CD4-positive, alpha-beta T cell treated with Interleukin-4 for 1 hour (primary cell): ENCODE results near the gene AIDA.
A peak's percentile ranks its signal among the peaks of the same experiment; 100 is the strongest.
"Not testable (repeated sequence)": the region's sequence is repeated elsewhere in the genome, so short reads cannot be mapped to it uniquely, and the experiment has no call there.

Experiments
- DNase-seq, 2 donors: peaks; one replicate each; pipeline ENCODE4 v3.0.0-alpha.2; 2020 to 2022

AIDA gene

DNA sequence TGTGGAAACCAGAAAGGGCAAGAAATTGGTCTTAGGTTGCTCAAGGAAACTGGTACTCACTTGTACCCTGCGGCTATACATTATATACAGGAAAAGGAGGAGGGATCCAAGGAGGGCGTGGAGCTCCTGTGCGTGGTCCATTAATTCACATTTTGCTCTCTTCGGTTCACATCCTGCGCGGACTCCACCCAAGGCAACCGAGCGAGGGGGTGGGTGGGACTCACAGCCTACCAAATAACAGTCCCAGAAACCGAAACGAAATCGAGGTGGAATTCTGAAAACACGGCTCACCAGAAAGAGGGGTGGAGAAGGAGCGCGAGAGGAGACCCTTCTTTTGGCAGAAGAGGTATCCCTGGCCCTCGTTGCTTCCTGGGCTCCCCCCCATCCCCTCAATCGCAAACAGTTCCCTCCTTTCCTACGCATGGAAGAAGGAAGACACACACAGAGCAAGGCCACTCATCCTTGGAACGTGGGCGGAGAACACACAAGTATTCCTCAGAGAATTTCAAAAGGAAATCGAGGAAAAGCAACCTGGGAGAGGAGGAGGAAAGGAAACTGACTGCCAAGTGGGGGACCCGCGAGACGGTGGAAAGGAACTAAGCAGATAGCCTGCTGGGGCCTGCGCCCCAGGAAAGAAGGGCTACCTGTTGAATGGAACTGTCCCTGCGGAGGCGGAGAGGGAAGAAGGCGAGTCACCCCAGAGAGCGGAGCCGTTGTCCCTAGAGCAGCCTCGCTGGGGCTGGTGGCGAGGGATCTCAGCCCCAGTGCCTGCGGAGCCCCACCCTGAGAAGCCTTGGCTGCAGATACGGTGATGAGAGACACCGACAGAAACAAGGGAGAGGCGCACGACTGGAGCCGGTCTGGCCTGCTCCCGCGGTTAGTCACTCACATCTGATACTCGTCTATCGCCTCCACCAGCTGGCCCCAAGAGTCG lies 705 bp downstream of the AIDA start:
- DNase-seq = peak; percentile 52 to 74

DNA sequence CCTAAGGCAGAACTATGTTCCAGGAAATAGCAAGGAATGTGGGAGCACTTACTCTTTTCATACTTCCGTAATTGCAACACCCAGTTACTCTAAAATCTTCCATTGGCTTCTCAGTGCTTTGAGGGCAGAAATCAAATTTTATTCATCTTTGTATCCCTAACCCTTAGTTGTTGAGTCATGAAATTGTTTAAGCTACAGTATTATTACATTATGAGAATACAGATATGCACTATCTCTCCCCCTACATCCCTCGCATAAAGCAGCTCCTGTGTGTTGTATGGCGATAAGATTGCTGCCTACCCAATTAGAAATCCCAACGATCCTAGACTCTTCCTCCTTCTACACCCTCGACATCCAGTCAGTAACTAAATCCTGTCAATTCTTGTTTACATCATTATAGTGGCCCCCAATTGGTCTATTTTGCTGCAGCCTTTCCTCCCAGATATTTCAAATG lies 2.6 kb downstream of the AIDA start:
- no peak for DNase-seq

DNA sequence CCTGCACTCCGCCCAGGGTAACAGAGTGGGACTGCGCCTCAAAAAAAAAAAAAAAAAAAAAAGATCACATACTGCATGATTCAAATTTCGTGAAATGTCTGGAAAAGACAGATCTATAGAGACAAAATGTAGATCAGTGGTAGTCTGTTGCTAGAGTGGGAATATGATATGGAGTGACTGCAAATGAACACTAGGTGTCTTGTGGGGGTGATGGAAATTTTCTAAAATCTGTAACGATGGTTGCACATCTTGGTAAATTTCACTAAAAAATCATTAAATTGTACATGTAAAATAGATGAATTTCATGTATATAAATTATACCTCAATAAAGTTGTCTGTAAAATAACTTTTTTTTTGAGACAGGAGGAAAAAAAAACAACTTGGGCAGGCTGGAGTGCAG lies 5.5 kb downstream of the AIDA start:
- no peak for DNase-seq

DNA sequence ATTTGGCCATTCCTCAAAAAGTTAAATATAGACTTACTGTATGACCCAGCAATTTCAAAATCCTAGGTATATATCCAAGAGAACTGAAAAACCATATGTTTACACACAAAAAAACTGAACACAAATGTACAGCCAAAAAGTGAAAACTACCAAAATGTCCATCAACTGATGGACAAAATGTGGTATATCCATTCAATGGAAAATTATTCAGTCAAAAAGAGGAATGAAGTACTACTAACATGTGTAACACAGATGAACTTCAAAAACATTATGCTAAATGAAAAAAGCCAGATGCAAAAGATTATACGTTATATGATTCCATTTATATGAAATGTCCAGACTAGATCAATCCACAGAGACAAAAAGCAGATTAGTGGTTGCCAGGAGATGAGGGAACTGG lies 8.0 kb downstream of the AIDA start:
- DNase-seq = no peak

DNA sequence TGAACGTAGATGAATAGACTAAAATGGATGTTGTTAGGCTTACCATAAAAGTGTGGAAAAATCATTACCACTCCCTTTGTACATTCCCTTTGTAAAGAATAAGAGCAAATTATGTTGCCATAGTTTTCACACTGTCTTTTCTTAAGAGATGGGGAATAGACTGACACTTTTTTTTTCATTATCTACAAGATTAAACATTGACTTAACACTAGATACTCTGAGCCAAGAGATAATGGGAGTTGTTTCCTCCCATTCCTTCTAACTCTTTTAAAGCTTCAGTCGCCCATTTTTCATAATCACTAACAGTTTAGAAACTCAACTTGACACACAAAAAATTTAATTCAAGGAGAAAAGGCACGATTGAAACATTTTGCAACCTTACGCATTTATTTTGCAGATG lies 10.1 kb downstream of the AIDA start:
- DNase-seq = no peak

DNA sequence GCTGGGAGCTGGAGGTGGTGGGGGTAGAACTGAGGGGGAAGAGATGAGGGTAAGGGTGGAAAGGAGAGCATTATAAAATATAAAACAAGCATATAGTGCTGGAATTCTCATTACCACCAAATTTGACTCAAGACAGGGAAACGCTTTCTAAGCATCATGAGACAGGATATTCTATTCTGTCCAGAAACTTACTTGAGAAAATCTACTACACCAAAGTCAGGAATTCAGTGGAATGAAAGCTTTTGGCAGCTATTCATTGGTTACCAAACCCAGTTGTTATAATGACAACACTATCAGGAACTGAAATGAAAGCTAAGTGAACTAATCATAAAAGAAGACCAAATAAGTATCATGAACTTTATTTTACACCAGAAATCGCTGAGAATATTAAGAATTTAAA lies 14.5 kb downstream of the AIDA start:
- no peak for DNase-seq

DNA sequence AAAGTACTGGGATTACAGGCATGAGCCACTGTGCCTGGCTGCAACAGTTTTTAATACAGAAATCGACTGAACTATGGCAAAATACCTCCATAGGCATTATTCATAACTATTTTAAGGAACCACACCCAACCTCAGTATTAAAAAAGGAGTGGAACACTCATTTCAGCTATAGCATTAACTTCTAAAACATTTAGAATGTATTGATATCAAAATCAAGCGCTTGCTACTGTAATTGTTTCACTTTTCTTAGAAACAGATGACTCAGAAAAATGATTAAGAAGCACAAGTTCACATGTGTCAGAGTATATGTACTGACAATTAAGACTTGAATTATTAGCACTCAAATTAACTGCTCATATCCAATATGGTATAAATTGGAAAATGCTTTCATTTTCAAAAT lies 15.1 kb downstream of the AIDA start:
- no peak for DNase-seq

DNA sequence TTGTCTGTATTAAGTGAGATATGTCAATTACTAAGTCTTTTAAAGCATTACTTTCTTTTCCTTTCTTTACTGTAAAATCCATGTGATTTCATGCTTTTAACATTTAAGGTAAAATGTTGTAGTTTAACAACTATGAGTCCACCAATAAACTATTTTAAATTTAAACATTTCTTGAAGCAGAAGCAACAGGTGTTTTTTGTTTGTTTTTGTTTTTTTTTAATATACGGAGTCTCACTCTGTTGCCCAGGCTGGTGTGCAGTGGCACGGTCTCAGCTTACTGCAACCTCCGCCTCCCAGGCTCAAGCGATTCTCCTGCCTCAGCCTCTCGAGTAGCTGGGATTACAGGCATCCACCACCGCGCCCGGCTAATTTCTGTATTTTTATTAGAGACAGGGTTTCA lies 15.6 kb downstream of the AIDA start:
- no peak for DNase-seq

DNA sequence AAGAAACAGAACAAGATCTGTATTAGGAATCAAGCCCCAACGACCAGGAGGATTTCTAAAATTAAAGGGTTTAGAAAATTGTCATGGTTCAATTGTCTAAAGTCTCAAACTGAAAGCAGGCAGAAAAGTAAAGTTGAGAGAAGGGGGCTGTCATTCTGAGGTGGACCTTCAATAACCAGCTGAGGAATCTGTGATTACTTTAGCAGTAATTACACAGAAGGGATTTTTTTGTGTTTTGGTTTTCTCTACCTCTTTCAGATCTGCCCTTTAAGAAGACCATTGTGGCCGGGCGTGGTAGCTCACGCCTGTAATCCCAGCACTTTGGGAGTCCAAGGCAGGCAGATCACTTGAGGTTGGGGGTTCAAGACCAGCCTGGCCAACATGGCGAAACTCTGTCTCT lies 17.4 kb downstream of the AIDA start:
- DNase-seq = no peak

DNA sequence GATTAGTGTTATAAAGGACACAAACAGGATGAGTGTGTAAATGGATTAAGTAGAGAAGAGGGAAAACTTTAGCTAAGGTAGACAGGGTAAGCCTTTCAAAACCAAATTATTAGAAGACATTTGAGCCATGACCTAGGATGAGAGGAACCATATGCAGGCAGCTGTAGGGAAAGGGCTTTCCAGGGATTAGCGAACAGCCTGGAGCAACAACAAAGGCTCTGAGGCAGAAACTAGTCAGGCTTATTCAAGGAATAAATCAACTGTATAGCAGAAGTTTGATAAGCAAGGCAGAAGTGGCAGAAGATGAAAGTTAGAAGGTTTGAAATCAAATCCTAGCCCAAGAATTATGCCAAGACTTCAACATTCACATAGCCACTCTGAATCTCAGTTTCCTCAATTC lies 21.3 kb downstream of the AIDA start:
- DNase-seq = no peak

DNA sequence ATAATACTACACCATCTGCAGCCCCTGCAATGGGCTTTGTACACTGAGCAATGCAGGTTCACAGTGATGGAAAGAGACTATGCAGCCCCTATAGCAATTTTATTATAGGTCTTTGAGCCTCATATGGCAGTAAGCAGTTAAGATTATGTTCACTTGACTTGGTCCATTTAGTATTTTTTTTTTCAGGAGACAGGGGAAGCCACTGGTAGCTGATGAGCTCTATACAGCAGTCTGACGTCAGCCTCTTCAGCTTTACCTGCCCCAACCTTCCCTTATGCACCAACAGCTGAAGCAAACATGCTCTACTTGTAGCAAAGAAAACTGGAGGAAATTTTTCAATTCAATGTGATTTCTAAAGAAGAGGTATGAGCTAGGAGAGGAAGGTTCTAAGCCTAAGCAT lies 32.2 kb downstream of the AIDA start:
- DNase-seq = no peak

DNA sequence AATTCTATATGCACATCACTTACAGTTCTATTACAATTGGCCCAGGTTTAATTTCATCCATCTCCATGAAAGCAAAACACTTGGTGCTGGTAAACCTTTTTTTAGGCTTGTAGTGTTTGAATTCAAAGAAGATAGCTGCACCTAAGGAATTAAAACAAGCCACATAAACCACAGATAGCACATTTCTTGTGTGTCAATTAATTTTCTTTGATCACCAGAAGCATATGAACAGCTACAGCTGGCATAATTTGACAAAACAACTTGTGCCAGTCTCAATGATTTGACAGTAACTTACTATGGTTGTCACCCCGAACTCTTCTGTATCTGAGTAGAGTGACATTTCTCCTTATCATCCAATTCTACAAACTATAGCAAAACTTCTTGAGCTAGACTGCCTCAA lies 42.2 kb downstream of the AIDA start:
- DNase-seq = no peak

DNA sequence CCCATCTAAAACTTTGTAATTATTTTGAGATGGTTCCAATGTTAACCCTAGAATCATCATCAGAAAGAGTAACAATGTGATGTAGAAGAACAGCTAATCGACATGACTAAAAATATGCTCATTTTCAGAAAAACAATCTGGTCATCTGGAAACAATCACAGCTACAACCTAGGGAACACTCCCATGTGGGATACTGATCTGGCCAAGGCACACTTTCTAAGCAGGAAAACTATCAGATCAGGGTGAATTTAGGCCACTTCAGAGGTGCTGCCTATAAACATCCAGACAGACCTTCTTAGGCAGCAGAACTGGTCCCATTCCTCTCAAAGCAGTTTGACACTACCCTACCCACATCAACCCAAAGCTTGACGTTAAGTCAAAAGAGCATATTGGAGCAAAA lies 43.2 kb downstream of the AIDA start:
- DNase-seq = not testable (repeated sequence)

DNA sequence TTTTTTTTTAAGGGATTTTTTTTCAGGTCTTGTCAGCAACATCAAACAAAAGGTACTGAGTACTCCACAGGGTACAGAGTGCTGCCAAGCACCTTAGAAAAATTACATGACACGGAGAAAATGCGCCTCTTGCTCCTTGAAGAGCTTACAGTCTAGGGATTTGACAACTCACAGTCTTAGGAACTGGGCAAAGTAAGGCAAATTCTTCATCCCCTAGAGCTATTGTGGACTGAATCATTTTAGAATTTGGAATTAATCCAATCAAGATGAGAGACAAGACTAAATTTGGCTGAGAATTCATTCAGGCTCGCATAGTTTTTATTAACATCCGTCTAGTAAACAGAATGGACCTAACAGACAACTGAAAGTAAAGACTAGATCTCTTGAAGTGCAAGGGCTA lies 44.1 kb downstream of the AIDA start:
- not testable (repeated sequence) for DNase-seq

DNA sequence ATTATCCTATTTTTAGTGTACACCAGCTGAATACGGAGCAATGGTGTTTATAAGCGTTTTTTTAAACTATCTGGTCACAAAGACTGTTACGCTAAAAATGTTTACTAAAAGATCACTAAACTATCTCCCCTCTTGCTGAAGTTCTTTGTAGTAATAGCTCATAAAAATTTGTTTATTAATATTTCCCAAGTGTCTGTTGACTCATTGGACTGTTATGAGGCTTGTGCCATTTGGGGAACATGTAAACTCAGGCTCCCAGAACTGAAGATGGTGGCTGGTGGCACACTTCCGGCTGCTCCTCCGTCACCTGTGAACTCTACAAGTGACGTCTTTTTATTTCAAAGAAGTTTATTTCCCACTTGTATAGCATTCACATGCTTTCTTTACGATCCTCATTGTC lies 46.3 kb downstream of the AIDA start:
- DNase-seq = no peak

DNA sequence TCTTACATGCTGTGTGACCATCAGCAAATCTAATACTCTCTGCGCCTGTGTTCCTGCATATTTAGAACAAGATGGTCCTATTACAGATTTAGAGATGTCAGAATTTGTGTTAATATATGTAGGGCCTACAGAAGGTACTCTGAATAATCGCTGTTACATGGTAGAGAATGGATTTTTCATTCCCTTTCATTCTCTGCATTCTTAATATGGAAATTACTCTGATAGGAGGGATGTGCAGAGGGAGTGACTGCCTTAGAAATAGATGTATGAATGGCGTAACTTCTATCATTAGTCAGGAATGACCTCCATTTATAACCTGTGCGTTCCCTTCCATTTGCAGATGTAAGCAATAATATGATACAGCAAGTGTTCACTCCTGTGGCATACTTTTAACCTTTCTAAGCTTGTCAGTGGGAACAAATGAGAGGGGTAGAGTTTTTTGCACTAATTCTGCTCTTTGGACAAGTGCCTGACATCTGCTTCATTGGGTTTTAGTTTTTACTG lies 48.8 kb downstream of the AIDA start:
- DNase-seq = no peak

DNA sequence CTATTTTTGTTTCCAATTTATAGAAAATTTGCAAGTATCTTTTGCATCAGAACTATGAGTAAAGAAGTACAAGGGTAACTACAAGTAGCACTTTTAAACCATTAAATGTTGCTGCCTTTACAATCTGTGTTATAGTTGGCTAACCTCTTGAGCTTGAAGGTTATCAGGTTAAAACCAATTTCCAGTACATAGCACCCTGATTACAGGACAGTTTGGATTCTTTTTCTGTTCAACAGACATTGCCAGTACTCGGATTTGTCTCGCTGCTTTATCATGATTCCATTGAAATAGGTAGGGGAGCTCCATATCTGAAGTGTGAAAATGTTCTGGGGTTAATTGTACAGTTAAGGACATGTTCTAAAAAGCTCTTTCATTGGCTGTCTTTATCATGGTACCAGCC lies 54.4 kb downstream of the AIDA start:
- DNase-seq = no peak

DNA sequence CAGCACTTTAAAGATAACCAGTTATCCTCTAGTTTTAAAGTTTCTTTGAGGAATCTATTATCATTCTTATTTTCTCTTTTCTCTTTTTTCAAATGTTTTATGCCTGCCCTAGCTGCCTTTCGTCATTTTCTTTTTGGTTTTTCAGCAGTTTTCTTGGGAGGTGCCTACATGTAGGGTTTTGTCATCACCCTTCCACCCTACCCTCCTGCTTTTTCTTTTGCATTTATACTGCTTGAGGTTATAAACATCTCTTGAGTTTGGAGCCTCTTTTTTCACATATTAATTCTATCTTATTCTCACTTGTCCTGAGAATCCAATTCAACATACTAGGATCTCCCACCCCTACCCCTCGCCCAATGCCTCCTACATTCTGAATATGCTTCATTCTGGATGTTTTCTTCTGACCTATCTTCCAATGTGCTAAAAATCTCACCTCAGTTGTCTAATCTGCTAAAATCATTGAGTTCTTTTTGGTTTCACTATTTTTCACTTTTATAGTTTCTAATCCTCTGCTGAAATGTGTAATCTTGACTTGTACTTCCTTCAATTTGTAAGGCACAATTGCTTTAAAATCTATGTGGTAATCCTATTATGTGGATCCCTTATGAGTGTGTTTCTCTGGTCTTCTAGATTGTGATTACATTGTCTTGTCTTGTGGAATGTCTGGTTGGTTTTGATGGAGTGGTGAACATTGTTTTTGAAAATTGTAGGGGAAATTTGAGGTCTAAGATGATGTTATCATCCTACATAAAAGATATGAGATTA lies 55.7 kb downstream of the AIDA start:
- no peak for DNase-seq

DNA sequence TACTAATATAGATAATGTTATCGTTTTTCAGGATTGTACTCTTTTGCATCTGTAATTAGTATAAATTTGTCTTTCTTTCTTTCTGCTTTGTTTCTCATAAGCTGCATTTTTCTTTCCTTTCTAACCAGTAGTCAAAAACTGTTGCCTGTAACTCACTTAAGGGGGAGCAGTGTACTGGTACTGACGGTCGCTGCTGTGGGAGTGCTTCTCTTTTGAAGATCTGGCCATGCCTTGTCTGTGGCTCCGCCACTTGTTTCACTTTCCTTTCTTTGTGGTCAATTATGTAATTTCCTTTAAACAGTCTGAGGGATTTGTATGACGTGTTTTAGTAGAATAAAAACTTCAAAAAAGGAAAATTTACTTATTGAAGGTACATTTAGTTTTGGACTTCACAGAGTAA lies 57.4 kb downstream of the AIDA start:
- DNase-seq = peak; percentile 89 to 93

DNA sequence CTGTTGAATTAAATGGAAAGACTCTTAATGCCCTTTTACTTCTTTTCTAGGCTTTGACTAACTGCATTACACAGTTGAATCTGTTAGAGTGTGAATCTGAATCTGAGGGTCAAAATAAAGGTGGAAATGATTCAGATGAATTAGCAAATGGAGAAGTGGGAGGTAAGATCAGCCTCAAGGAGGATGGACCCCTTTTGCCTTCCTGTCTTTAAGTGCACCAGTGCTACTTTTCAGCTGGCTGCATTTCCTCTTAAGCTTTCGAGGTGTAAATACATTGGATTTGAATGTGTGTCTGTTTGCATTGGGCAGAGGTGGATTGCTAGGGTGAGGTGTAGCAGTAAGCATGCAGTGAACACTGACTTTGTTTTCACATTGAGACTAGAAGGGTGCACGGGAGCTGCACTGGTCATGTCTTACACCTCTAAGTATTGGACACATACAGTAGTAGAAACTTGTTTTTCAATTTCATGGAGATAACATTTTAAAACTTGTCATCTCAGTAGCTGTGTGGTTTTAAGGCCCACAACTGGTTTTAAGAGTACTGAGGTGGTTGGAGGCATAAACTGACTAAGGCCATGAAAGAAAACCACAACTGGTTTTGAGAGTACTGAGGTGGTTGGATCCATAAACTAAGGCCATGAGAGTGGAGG lies 59.0 kb downstream of the AIDA start:
- peak in 1 of 2 donors; percentile 36 for DNase-seq

DNA sequence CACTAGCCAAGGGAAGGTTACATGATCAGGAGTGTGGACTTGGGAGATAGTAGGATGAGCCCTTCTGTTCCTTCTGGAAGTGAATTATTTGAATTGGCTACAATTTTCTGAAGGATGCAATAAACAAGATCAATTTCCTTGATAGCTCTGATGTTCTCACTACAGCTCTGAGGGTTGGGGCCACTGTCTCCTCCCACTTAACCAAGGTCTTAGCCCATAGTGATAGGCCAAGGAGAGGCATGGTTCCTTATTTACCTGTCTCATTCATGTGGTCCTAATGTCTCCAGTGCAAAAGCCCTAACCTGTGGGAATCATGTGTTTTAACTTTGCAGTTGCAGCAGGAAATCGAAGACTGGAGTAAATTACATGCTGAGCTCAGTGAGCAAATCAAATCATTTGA lies 59.6 kb downstream of the AIDA start:
- DNase-seq = no peak

DNA sequence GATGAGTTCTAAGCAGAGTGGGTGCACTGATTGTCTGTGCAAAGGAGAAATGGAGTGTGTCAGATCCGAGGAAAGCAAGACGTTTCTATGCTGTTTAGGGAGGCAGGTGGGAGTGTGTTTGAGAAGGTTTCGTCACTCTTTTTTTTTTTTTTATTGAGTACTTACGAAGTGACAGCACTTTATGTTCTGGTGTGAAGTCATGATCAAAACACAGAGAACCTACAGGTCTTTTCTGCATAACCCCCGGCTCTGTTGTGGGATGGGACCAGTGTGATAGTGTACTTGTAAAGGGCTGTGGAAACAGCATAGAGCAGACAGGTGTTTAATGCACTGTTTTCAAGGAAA lies 67.7 kb downstream of the AIDA start:
- DNase-seq = peak; percentile 61 to 79

DNA sequence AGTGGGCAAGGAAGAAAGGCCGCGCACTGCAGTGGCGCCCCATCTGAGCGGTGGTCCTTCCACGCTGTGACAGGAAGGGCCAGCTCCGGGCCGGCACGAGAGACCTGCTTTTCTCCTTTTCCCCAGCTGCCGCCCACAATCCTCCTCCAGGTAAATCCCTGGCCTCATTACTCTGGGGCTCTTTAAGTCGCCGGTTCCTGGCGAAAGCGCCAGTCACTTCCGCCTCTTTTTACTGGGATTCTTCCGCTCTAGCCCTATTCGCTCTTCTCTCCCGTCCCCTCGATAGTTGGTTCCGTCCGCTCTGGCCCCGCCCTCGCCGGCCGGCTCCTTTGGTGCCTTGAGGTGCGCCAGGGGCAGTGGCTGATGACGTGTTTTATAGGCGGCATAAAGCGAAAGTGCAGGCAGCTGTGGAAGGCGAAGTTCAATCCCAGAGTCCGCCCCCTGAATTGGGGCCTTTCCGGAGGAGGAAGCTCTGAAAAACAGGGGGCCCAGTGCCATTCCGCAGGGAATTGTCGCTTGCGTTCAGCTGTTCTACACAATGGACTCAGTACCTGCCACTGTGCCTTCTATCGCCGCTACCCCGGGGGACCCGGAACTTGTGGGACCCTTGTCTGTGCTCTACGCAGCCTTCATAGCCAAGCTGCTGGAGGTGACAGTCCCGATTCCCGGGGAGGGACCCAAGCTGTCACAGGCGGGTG lies 68.2 kb downstream of the AIDA start:
- peak; percentile 98 to 99 for DNase-seq
